Thymus (tissue), 11 donors: Measurements from ENCODE around the gene ANO6. TPM values are rescaled to one million over a fixed set of nuclear protein-coding genes. Genes with fewer than 3 reads are reported as not detected.

Experiments used
- DNase-seq, 9 donors: peaks; one replicate each; pipeline ENCODE4 v3.0.0-alpha.2; 2013; ENCODE audit warnings: low spot score in 9 of 9, low read depth in 6 of 9, missing footprints in 1 of 9
- H3K27ac ChIP-seq, 2 donors: one replicate each; pipeline ENCODE4 v1.5.1; 2013; ENCODE audit warnings: control low read depth in 1 of 2, low read depth in 1 of 2, low read length in 1 of 2, mild to moderate bottlenecking in 1 of 2, moderate library complexity in 1 of 2
- H3K27me3 ChIP-seq, 2 donors: one replicate each; pipeline ENCODE4 v1.5.1; 2013; ENCODE audit warnings: low read length in 1 of 2; ENCODE audit not compliant: control insufficient read depth in 2 of 2, insufficient read depth in 1 of 2
- H3K36me3 ChIP-seq, 2 donors: one replicate each; pipeline ENCODE4 v1.5.1; 2013; ENCODE audit warnings: low read length in 1 of 2, mild to moderate bottlenecking in 1 of 2, moderate library complexity in 1 of 2; ENCODE audit not compliant: control insufficient read depth in 2 of 2, insufficient read depth in 2 of 2
- H3K4me1 ChIP-seq, 2 donors: one replicate each; pipeline ENCODE4 v1.5.1; 2013; ENCODE audit warnings: low read length in 2 of 2; ENCODE audit not compliant: control insufficient read depth in 2 of 2, insufficient read depth in 2 of 2
- H3K4me3 ChIP-seq, 2 donors: one replicate each; pipeline ENCODE4 v1.5.1; 2013; ENCODE audit warnings: low read length in 2 of 2, control low read depth in 1 of 2, mild to moderate bottlenecking in 1 of 2
- H3K9me3 ChIP-seq, 2 donors: one replicate each; pipeline ENCODE4 v1.5.1; 2013; ENCODE audit warnings: low read length in 1 of 2, mild to moderate bottlenecking in 1 of 2; ENCODE audit not compliant: control insufficient read depth in 2 of 2, insufficient read depth in 1 of 2
- WGBS: extraction: QIAGEN DNeasy Blood & Tissue Kit; methylation state at CpG from one replicate; pipeline ENCODE4 v1.1.7; 2013; 5-methylcytosine and 5-hydroxymethylcytosine counted together
- polyA plus RNA-seq: library from polyadenylated mRNA; stranded (reverse); fragments of 200-250 nt; gene quantifications from one replicate; pipeline ENCODE4 v1.2.3, GENCODE V29; 2013
- total RNA-seq: library from RNA; stranded (reverse); fragments of 120-200 nt; gene quantifications from one replicate; pipeline ENCODE4 v1.2.4, GENCODE V29; 2013
- donor health status: healthy.

The ANO6 gene
- total and polyA plus RNA-seq, 2 donors, result 11.6 to 33.1 TPM

DNA sequence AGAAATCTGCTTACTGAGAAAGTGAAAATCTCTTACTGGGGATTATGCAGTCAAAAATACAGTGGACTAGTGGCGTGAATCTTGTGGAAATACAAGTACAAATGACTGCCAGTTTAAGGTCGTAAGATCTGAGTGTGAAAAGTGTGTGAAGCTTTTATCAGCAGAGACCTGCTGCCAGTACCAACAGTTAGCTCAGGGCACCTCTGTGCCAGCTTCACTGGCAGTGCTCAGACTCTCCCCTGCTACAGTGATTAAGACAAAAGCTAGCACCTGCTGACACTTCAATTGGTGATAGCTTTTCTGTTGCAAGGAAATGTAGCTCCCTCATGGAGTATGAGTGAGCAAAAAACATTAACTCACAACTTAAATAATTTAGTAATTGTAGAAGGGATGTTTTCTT, 185.1 kb downstream of the ANO6 start:
- peak in 7 of 9 donors; percentile 23 to 82 (median 59) for DNase-seq
- H3K36me3 ChIP-seq, result peaks cover 9 to 50% of the 10 kb centered on the region in 2 donors
- no peak overlapping the region for H3K4me3 ChIP-seq
- H3K9me3 ChIP-seq, result no peaks in the 10 kb centered on the region
- H3K27ac ChIP-seq, result peak overlapping the region in 1 of 2 donors; percentile 89
- peaks cover 23 to 38% of the 10 kb centered on the region in 2 donors for H3K4me1 ChIP-seq
- no peaks in the 10 kb centered on the region for H3K27me3 ChIP-seq
- WGBS, result 36% methylated on average over 2 of the region's 2 CpGs

DNA sequence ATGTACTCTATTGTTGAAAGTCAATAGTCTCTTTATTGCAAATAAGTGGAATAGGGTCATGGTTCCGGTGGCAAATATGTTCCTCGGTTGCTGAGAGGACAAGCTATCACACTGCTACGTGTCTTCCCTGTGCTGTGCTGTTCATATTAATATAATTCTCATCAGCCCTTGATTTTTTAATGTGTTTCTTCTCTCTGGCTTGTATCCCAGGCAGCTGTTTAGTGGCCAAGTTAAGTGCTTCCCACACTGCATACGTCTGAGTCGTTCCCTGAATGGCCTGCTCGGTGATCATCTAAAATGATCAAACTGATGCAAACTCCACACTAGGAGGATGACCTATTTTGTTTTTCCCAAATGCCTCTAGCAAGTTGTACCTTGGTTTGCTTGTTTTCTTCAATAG, 186.4 kb downstream of the ANO6 start:
- Histone ChIP-seq H3K27me3 (no peaks in the 10 kb centered on the region), H3K9me3 (no peaks in the 10 kb centered on the region), H3K36me3 (peaks cover 9 to 51% of the 10 kb centered on the region in 2 donors), H3K4me1 (peaks cover 30 to 47% of the 10 kb centered on the region in 2 donors), H3K4me3 (no peak overlapping the region), H3K27ac (no peak overlapping the region)
- 97% methylated on average over 6 of the region's 6 CpGs for whole genome bisulfite sequencing
- no peak for DNase-seq

GRCh38 chr12:45406988-45407850, 191.3 kb downstream of the ANO6 start:
- Histone ChIP-seq H3K27me3 (no peaks in the 10 kb centered on the region), H3K36me3 (peaks cover 8 to 48% of the 10 kb centered on the region in 2 donors), H3K4me3 (no peak overlapping the region), H3K27ac (peak overlapping the region; percentile 85 to 96), H3K9me3 (no peaks in the 10 kb centered on the region), H3K4me1 (peaks cover 41 to 68% of the 10 kb centered on the region in 2 donors)
- DNase-seq, result peak in 4 of 9 donors; percentile 16 to 82 (median 52)
- 53% methylated on average over 10 of the region's 10 CpGs for WGBS

- peak overlapping the region; percentile 85 to 96 for H3K27ac ChIP-seq
- DNase-seq, result peak; percentile 62 to 91 (median 81)
- peaks cover 39 to 71% of the 10 kb centered on the region in 2 donors for H3K4me1 ChIP-seq
- H3K4me3 ChIP-seq, result no peak overlapping the region
- H3K36me3 ChIP-seq, result peaks cover 13 to 49% of the 10 kb centered on the region in 2 donors
- no peaks in the 10 kb centered on the region for H3K27me3 ChIP-seq
- 50% methylated on average over 10 of the region's 10 CpGs for WGBS
- no peaks in the 10 kb centered on the region for H3K9me3 ChIP-seq
These were observed 192.3 kb downstream of the ANO6 start for GRCh38 chr12:45407981-45408728.

DNA sequence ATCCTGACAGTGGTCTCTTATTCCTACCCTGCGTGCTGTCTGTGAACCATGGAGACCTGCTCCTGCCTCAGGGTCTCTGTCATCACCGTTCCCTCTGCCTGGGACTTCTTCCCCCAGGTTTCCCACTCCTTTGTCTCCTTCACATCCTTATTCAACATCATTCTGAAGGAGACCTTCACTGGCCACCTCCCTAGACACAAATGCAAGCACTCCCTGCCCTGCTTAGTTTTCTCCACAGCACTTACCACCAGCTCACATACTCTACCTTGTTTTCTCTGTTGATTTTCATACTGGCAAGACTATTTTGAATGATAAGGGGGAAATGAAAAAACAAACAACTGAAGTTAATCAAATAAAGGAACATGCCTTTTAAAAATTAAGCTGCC, 192.8 kb downstream of the ANO6 start:
- DNase-seq, result peak in 1 of 9 donors; percentile 53
- no peaks in the 10 kb centered on the region for H3K9me3 ChIP-seq
- H3K4me3 ChIP-seq, result no peak overlapping the region
- H3K36me3 ChIP-seq, result peaks cover 9 to 48% of the 10 kb centered on the region in 2 donors
- H3K27ac ChIP-seq, result peak overlapping the region; percentile 84 to 96
- H3K27me3 ChIP-seq, result no peaks in the 10 kb centered on the region
- peaks cover 39 to 73% of the 10 kb centered on the region in 2 donors for H3K4me1 ChIP-seq
- WGBS, result 96% methylated on average over 2 of the region's 2 CpGs

DNA sequence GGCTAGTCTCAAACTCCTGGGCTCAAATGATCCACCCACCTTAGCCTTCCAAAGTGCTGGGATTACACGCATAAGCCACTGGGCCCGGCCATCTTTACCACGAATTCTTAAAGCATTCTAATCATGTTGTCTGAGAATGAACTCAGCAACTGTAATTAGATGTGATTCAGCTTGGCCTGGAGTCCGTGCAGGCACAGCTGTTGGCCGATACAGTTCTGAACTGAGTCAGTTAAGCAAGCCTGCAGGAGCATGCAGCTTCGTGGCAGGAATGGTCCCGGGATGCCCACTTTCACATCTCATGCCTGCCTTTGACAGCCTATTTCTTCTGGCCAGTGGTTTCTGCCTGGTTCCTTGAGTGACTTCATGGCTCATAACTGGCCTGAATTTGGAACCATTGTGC, 194.1 kb downstream of the ANO6 start:
- 82% methylated on average over 7 of the region's 7 CpGs for WGBS
- Histone ChIP-seq H3K4me3 (no peak overlapping the region), H3K9me3 (no peaks in the 10 kb centered on the region), H3K36me3 (peaks cover 9 to 40% of the 10 kb centered on the region in 2 donors), H3K4me1 (peaks cover 32 to 65% of the 10 kb centered on the region in 2 donors), H3K27ac (peak overlapping the region; percentile 64 to 96), H3K27me3 (no peaks in the 10 kb centered on the region)
- no peak for DNase-seq

GRCh38 chr12:45411626-45412025, 195.7 kb downstream of the ANO6 start:
- Histone ChIP-seq H3K27me3 (no peaks in the 10 kb centered on the region), H3K9me3 (no peaks in the 10 kb centered on the region), H3K36me3 (peaks cover 15 to 43% of the 10 kb centered on the region in 2 donors), H3K4me1 (peaks cover 27 to 56% of the 10 kb centered on the region in 2 donors), H3K27ac (peak overlapping the region in 1 of 2 donors; percentile 96), H3K4me3 (no peak overlapping the region)
- WGBS, result 78% methylated on average over 7 of the region's 7 CpGs
- peak in 4 of 9 donors; percentile 48 to 85 (median 69) for DNase-seq

DNA sequence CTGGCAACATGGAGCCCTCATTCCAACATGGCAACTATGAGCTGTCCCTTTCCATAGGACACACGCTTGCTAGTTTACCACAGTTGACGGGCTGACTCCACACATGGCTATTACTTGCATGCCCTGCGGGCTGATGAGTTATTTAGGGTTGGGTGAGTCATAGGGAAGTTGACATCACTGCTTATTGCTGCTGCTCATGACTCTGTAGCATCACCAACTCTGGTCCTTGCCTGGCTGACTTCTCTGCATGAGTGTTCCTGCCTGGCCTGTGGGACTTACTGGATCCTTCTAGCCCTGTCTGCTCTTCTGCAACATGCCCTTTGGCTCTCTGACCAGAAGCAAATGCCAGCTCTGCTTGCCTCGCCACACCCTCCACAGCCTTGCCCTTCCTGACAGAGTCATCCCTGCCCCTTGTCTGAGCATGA, 199.5 kb downstream of the ANO6 start:
- WGBS, result 97% methylated on average over 4 of the region's 4 CpGs
- no peak for DNase-seq
- Histone ChIP-seq H3K4me1 (peaks cover 3 to 26% of the 10 kb centered on the region in 2 donors), H3K36me3 (peaks cover 15 to 54% of the 10 kb centered on the region in 2 donors), H3K27me3 (no peaks in the 10 kb centered on the region), H3K4me3 (no peak overlapping the region), H3K27ac (no peak overlapping the region), H3K9me3 (no peaks in the 10 kb centered on the region)

GRCh38 chr12:45416126-45416525, 200.2 kb downstream of the ANO6 start:
- WGBS, result 95% methylated on average over 2 of the region's 2 CpGs
- no peaks in the 10 kb centered on the region for H3K9me3 ChIP-seq
- peaks cover 19 to 55% of the 10 kb centered on the region in 2 donors for H3K36me3 ChIP-seq
- no peaks in the 10 kb centered on the region for H3K27me3 ChIP-seq
- H3K4me1 ChIP-seq, result peaks cover 3 to 25% of the 10 kb centered on the region in 2 donors
- DNase-seq, result no peak
- no peak overlapping the region for H3K4me3 ChIP-seq
- no peak overlapping the region for H3K27ac ChIP-seq
